GM12878 (cell line): ENCODE data around the gene ARHGDIA. TPM values are rescaled to one million over a fixed set of nuclear protein-coding genes. Genes with fewer than 3 reads are reported as not detected.

Experiments
- polyA plus RNA-seq, 11 experiments: library from polyadenylated mRNA; depleted of rRNA in 4 of 11; unstranded in 6 of 11; stranded (reverse) in 5 of 11; fragments of >200 nt; fragmentation: Nextera tagmentation in 4 of 11; fragmentation: Illumina TruSeq in 1 of 11; extraction: Ambion mirVana in 4 of 11; extraction: Trizol in 1 of 11; gene quantifications; 1 replicate in 1 of 11; 2 replicates in 10 of 11; pipeline versions ENCODE4 v1.2.1 to v1.2.3, GENCODE V29; 2011 to 2016; ENCODE audit warnings: inconsistent platforms in 2 of 11, missing spikeins in 2 of 11, low read depth in 1 of 11
- total RNA-seq, 4 experiments: library from RNA; depleted of rRNA in 3 of 4; stranded (reverse); fragments of >200 nt in 3 of 4; fragmentation: Illumina TruSeq in 1 of 4; extraction: Trizol in 1 of 4; gene quantifications; 2 replicates each; pipeline versions ENCODE4 v1.2.1 to v1.2.3, GENCODE V29; 2013 to 2021

The ARHGDIA gene
- total and polyA plus RNA-seq, 10 of the 15 experiments (the other 5 are each of a cell fraction or from before 2014, with no cell fraction given): 17.9 to 552 (median 169) TPM

Other genes starting within 250 kb of the ARHGDIA start
Only the 7 nearest of the 31 such genes appear.
- 33.8 and 39.7 TPM in 2 replicates for gene MCRIP1, start 38.0 kb downstream of the ARHGDIA start, total RNA-seq (2014; rRNA removed)
- gene MCRIP1, start 38.0 kb downstream of the ARHGDIA start, total RNA-seq (2014; rRNA removed; fragmentation: Illumina TruSeq; extraction: Trizol): 12.1 and 15.6 TPM in 2 replicates
- 39.9 and 40.3 TPM in 2 replicates for gene MCRIP1, start 38.0 kb downstream of the ARHGDIA start, total RNA-seq (2021)
- 11.6 and 21.9 TPM in 2 replicates for gene MCRIP1, start 38.0 kb downstream of the ARHGDIA start, polyA plus RNA-seq (2011; rRNA removed)
- gene MCRIP1, start 38.0 kb downstream of the ARHGDIA start, polyA plus RNA-seq (2014; fragmentation: Illumina TruSeq; extraction: Trizol): 0.81 and 5.7 TPM in 2 replicates
- gene MCRIP1, start 38.0 kb downstream of the ARHGDIA start, polyA plus RNA-seq (2014; fragmentation: Nextera tagmentation; extraction: Ambion mirVana): 1 to 10 TPM in 1 of 2 experiments, under 1 TPM in 1; 0.31 to 3.8 TPM
- 41.8 and 42.7 TPM in 2 replicates for gene MCRIP1, start 38.0 kb downstream of the ARHGDIA start, polyA plus RNA-seq (2014; rRNA removed)
- gene MCRIP1, start 38.0 kb downstream of the ARHGDIA start, polyA plus RNA-seq (2016; fragmentation: Nextera tagmentation; extraction: Ambion mirVana): 10 to 100 TPM; 44.1 to 54.4 TPM
- 0.17 and 2.0 TPM in 2 replicates for gene PPP1R27, start 36.3 kb downstream of the ARHGDIA start, total RNA-seq (2014; rRNA removed)
- gene PPP1R27, start 36.3 kb downstream of the ARHGDIA start, total RNA-seq (2014; rRNA removed; fragmentation: Illumina TruSeq; extraction: Trizol): 0.14 and 0.31 TPM in 2 replicates
- gene PPP1R27, start 36.3 kb downstream of the ARHGDIA start, total RNA-seq (2021): 0.49 and 0.53 TPM in 2 replicates
- not detected in 2 replicates for gene PPP1R27, start 36.3 kb downstream of the ARHGDIA start, polyA plus RNA-seq (2011; rRNA removed)
- 0.28 TPM in 1 of 2 replicates, not detected in the other for gene PPP1R27, start 36.3 kb downstream of the ARHGDIA start, polyA plus RNA-seq (2014; fragmentation: Illumina TruSeq; extraction: Trizol)
- gene PPP1R27, start 36.3 kb downstream of the ARHGDIA start, polyA plus RNA-seq (2014; fragmentation: Nextera tagmentation; extraction: Ambion mirVana): not detected
- 0.59 and 0.61 TPM in 2 replicates for gene PPP1R27, start 36.3 kb downstream of the ARHGDIA start, polyA plus RNA-seq (2014; rRNA removed)
- 1 to 10 TPM in 1 of 2 experiments, under 1 TPM in 1; 0.70 to 1.6 TPM for gene PPP1R27, start 36.3 kb downstream of the ARHGDIA start, polyA plus RNA-seq (2016; fragmentation: Nextera tagmentation; extraction: Ambion mirVana)
- 378 and 467 TPM in 2 replicates for gene P4HB, start 10.8 kb downstream of the ARHGDIA start, total RNA-seq (2014; rRNA removed)
- gene P4HB, start 10.8 kb downstream of the ARHGDIA start, total RNA-seq (2014; rRNA removed; fragmentation: Illumina TruSeq; extraction: Trizol): 247 and 285 TPM in 2 replicates
- gene P4HB, start 10.8 kb downstream of the ARHGDIA start, total RNA-seq (2021): 378 and 437 TPM in 2 replicates
- gene P4HB, start 10.8 kb downstream of the ARHGDIA start, polyA plus RNA-seq (2011; rRNA removed): 44.1 and 49.9 TPM in 2 replicates
- 458 and 725 TPM in 2 replicates for gene P4HB, start 10.8 kb downstream of the ARHGDIA start, polyA plus RNA-seq (2014; fragmentation: Illumina TruSeq; extraction: Trizol)
- gene P4HB, start 10.8 kb downstream of the ARHGDIA start, polyA plus RNA-seq (2014; fragmentation: Nextera tagmentation; extraction: Ambion mirVana): 10 to 100 TPM in 1 of 2 experiments, 1 to 10 TPM in 1; 4.7 to 18.3 TPM
- 128 and 182 TPM in 2 replicates for gene P4HB, start 10.8 kb downstream of the ARHGDIA start, polyA plus RNA-seq (2014; rRNA removed)
- gene P4HB, start 10.8 kb downstream of the ARHGDIA start, polyA plus RNA-seq (2016; fragmentation: Nextera tagmentation; extraction: Ambion mirVana): 100 to 1,000 TPM; 543 to 549 TPM
- 253 and 263 TPM in 2 replicates for gene ALYREF, start 20.2 kb upstream of the ARHGDIA start, total RNA-seq (2014; rRNA removed)
- 140 and 158 TPM in 2 replicates for gene ALYREF, start 20.2 kb upstream of the ARHGDIA start, total RNA-seq (2014; rRNA removed; fragmentation: Illumina TruSeq; extraction: Trizol)
- gene ALYREF, start 20.2 kb upstream of the ARHGDIA start, total RNA-seq (2021): 238 and 240 TPM in 2 replicates
- gene ALYREF, start 20.2 kb upstream of the ARHGDIA start, polyA plus RNA-seq (2011; rRNA removed): 61.5 and 103 TPM in 2 replicates
- 29.4 and 105 TPM in 2 replicates for gene ALYREF, start 20.2 kb upstream of the ARHGDIA start, polyA plus RNA-seq (2014; fragmentation: Illumina TruSeq; extraction: Trizol)
- 10 to 100 TPM in 1 of 2 experiments, 1 to 10 TPM in 1; 2.4 to 11.4 TPM for gene ALYREF, start 20.2 kb upstream of the ARHGDIA start, polyA plus RNA-seq (2014; fragmentation: Nextera tagmentation; extraction: Ambion mirVana)
- 208 and 229 TPM in 2 replicates for gene ALYREF, start 20.2 kb upstream of the ARHGDIA start, polyA plus RNA-seq (2014; rRNA removed)
- gene ALYREF, start 20.2 kb upstream of the ARHGDIA start, polyA plus RNA-seq (2016; fragmentation: Nextera tagmentation; extraction: Ambion mirVana): 10 to 100 TPM in 1 of 2 experiments, 1 to 10 TPM in 1; 9.8 to 17.7 TPM
- 141 and 152 TPM in 2 replicates for gene ANAPC11, start 20.4 kb upstream of the ARHGDIA start, total RNA-seq (2014; rRNA removed)
- gene ANAPC11, start 20.4 kb upstream of the ARHGDIA start, total RNA-seq (2014; rRNA removed; fragmentation: Illumina TruSeq; extraction: Trizol): 49.3 and 59.3 TPM in 2 replicates
- gene ANAPC11, start 20.4 kb upstream of the ARHGDIA start, total RNA-seq (2021): 137 and 147 TPM in 2 replicates
- 119 and 207 TPM in 2 replicates for gene ANAPC11, start 20.4 kb upstream of the ARHGDIA start, polyA plus RNA-seq (2011; rRNA removed)
- 5.6 and 28.5 TPM in 2 replicates for gene ANAPC11, start 20.4 kb upstream of the ARHGDIA start, polyA plus RNA-seq (2014; fragmentation: Illumina TruSeq; extraction: Trizol)
- 100 to 1,000 TPM; 127 to 173 TPM for gene ANAPC11, start 20.4 kb upstream of the ARHGDIA start, polyA plus RNA-seq (2014; fragmentation: Nextera tagmentation; extraction: Ambion mirVana)
- gene ANAPC11, start 20.4 kb upstream of the ARHGDIA start, polyA plus RNA-seq (2014; rRNA removed): 210 and 211 TPM in 2 replicates
- 100 to 1,000 TPM; 394 to 395 TPM for gene ANAPC11, start 20.4 kb upstream of the ARHGDIA start, polyA plus RNA-seq (2016; fragmentation: Nextera tagmentation; extraction: Ambion mirVana)
- gene NPB, start 30.9 kb upstream of the ARHGDIA start, total RNA-seq (2014; rRNA removed): 0.05 and 0.23 TPM in 2 replicates
- gene NPB, start 30.9 kb upstream of the ARHGDIA start, total RNA-seq (2014; rRNA removed; fragmentation: Illumina TruSeq; extraction: Trizol): 0.09 and 0.13 TPM in 2 replicates
- 0.29 TPM in 1 of 2 replicates, not detected in the other for gene NPB, start 30.9 kb upstream of the ARHGDIA start, total RNA-seq (2021)
- 0.04 and 0.07 TPM in 2 replicates for gene NPB, start 30.9 kb upstream of the ARHGDIA start, polyA plus RNA-seq (2011; rRNA removed)
- 0.03 TPM in 1 of 2 replicates, not detected in the other for gene NPB, start 30.9 kb upstream of the ARHGDIA start, polyA plus RNA-seq (2014; fragmentation: Illumina TruSeq; extraction: Trizol)
- under 1 TPM; 0.24 to 0.40 TPM for gene NPB, start 30.9 kb upstream of the ARHGDIA start, polyA plus RNA-seq (2014; fragmentation: Nextera tagmentation; extraction: Ambion mirVana)
- gene NPB, start 30.9 kb upstream of the ARHGDIA start, polyA plus RNA-seq (2014; rRNA removed): 0.04 and 0.12 TPM in 2 replicates
- gene NPB, start 30.9 kb upstream of the ARHGDIA start, polyA plus RNA-seq (2016; fragmentation: Nextera tagmentation; extraction: Ambion mirVana): under 1 TPM in 1 of 2 experiments, not detected in 1; 0.16 TPM
- gene PCYT2, start 40.1 kb upstream of the ARHGDIA start, total RNA-seq (2014; rRNA removed): 50.7 and 53.2 TPM in 2 replicates
- 23.5 and 25.4 TPM in 2 replicates for gene PCYT2, start 40.1 kb upstream of the ARHGDIA start, total RNA-seq (2014; rRNA removed; fragmentation: Illumina TruSeq; extraction: Trizol)
- gene PCYT2, start 40.1 kb upstream of the ARHGDIA start, total RNA-seq (2021): 56.7 and 57.3 TPM in 2 replicates
- gene PCYT2, start 40.1 kb upstream of the ARHGDIA start, polyA plus RNA-seq (2011; rRNA removed): 23.1 and 39.3 TPM in 2 replicates
- 27.7 and 33.3 TPM in 2 replicates for gene PCYT2, start 40.1 kb upstream of the ARHGDIA start, polyA plus RNA-seq (2014; fragmentation: Illumina TruSeq; extraction: Trizol)
- 1 to 10 TPM in 1 of 2 experiments, under 1 TPM in 1; 0.63 to 1.2 TPM for gene PCYT2, start 40.1 kb upstream of the ARHGDIA start, polyA plus RNA-seq (2014; fragmentation: Nextera tagmentation; extraction: Ambion mirVana)
- gene PCYT2, start 40.1 kb upstream of the ARHGDIA start, polyA plus RNA-seq (2014; rRNA removed): 52.6 and 68.7 TPM in 2 replicates
- 10 to 100 TPM; 58.2 to 72.0 TPM for gene PCYT2, start 40.1 kb upstream of the ARHGDIA start, polyA plus RNA-seq (2016; fragmentation: Nextera tagmentation; extraction: Ambion mirVana)